IMR-90 (cell line): ENCODE data around the gene APMAP.

Experiments
- BHLHE40 ChIP-seq: fragments of 150-350 bp; IDR thresholded peaks from 2 replicates; pipeline ENCODE4 v1.6.1; 2016; ENCODE audit warnings: mild to moderate bottlenecking, low read depth, low read length
- CEBPB ChIP-seq: IDR thresholded peaks from 2 replicates; pipeline ENCODE4 v1.6.1; 2012; ENCODE audit warnings: low read depth, low read length, improper control_type of control experiment
- CHD1 ChIP-seq: IDR thresholded peaks from 2 replicates; pipeline ENCODE4 v1.6.1; 2012; ENCODE audit warnings: low read depth, low read length, improper control_type of control experiment
- CTCF ChIP-seq: conservative IDR thresholded peaks from 2 replicates; pipeline ENCODE4 v1.5.1; 2012; ENCODE audit warnings: mild to moderate bottlenecking, low read depth, low read length, improper control_type of control experiment
- MAFK ChIP-seq: IDR thresholded peaks from 2 replicates; pipeline ENCODE4 v1.6.1; 2012; ENCODE audit warnings: low read depth, low read length, improper control_type of control experiment
- POLR2A ChIP-seq: IDR thresholded peaks from 2 replicates; pipeline ENCODE4 v1.6.1; 2012; ENCODE audit warnings: mild to moderate bottlenecking, low read depth, low read length
- RAD21 ChIP-seq: IDR thresholded peaks from 2 replicates; pipeline ENCODE4 v1.6.1; 2012; ENCODE audit warnings: low read length, improper control_type of control experiment
- RCOR1 ChIP-seq: IDR thresholded peaks from 2 replicates; pipeline ENCODE4 v1.6.1; 2012; ENCODE audit warnings: mild to moderate bottlenecking, low read length, improper control_type of control experiment; ENCODE audit not compliant: insufficient replicate concordance
- SMC3 ChIP-seq: fragments of 150-350 bp; IDR thresholded peaks from 2 replicates; pipeline ENCODE4 v1.6.1; 2016; ENCODE audit warnings: low read depth, mild to moderate bottlenecking, antibody characterized with exemption, low read length, moderate library complexity
- USF2 ChIP-seq: fragments of 150-350 bp; IDR thresholded peaks from 2 replicates; pipeline ENCODE4 v1.6.1; 2017; ENCODE audit warnings: mild to moderate bottlenecking, antibody characterized with exemption, low read length, low read depth

- TF ChIP-seq CTCF (no peak), RCOR1 (no peak), MAFK (no peak), POLR2A (no peak), BHLHE40 (no peak), USF2 (no peak), CEBPB (no peak), SMC3 (no peak), RAD21 (no peak), CHD1 (no peak)
Measured at GRCh38 chr20:24986436-24987015, 6.0 kb downstream of the APMAP start.
